A172 (cell line): ENCODE measurements around the gene GNG12. TPM values are rescaled to one million over a fixed set of nuclear protein-coding genes. Genes with fewer than 3 reads are reported as not detected.

Experiments used
- DNase-seq: peaks from one replicate; pipeline ENCODE4 v3.0.0-alpha.2; 2015; ENCODE audit warnings: low spot score
- total RNA-seq: library from RNA; depleted of rRNA; stranded (reverse); fragments of >200 nt; shearing (Covaris generic); gene quantifications from 2 replicates; pipeline ENCODE4 v1.2.3, GENCODE V29; 2014

Gene GNG12
- total RNA-seq, 1 experiment from 2014 or later, result 195 TPM

- no peak for DNase-seq
Observed at GRCh38 chr1:67787746-67788145, 45.5 kb downstream of the GNG12 start.

GRCh38 chr1:67785847-67786753 lies 47.2 kb downstream of the GNG12 start:
- no peak for DNase-seq

GRCh38 chr1:67784545-67785186 lies 48.6 kb downstream of the GNG12 start:
- no peak for DNase-seq

DNA sequence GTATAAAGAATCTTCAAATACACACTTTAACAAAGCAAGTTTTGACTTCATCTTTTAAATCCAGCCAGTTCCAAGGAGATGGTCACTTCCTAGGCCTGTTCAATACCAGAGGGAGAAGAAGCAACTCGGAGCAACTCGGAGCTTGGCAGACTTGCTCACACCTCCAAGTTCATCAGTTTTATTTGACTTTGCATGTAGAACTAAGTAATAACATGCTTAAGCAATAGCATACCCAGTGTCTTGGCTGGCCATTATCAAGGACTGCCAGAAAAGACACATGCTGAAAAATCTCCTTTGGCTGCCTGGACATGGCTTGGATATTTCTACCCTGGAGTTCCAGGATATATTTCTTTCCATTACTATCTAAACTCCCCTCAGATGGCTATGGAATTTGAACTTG lies 52.6 kb downstream of the GNG12 start:
- DNase-seq, result no peak

- DNase-seq, result no peak
Observed at GRCh38 chr1:67777440-67777839, 55.8 kb downstream of the GNG12 start.

DNA sequence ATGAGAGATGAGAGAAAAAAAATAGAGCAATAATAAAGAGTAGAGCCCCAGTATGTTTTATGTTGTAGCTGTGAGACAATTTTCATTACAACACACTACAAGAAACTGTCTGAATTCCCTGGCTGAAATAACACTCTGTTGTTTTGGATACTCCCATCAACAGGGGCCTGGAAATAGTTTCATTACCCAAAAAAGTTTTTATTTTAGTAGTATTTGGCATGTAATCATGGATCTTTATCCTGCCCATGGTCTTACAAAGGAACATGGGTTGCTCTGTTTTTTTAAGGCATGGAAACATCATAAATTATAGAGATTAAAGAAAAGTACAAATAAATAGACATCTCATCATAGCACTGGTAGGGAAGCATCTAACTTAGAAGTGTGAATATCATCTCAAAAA lies 56.3 kb downstream of the GNG12 start:
- DNase-seq, result no peak

DNA sequence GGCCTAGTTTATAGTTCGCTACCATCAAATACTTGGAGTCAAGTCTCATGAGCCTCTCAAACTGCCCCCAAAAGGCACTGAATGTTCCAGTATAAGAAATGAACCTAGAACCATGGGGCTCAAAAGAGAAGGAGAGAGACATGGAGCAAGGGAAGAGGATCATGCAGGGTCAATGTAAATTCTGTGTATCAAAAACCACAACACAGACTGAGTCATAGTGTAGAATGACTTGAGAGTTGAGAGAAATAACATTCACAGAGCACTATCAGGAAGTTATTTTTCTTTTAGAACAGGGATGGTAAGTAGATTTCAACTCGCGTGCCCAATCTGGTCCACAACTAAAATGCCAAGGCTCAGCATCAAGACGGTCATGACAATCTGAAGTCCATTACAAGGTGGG lies 59.8 kb downstream of the GNG12 start:
- no peak for DNase-seq

GRCh38 chr1:67771749-67772148 lies 61.5 kb downstream of the GNG12 start:
- no peak for DNase-seq

DNA sequence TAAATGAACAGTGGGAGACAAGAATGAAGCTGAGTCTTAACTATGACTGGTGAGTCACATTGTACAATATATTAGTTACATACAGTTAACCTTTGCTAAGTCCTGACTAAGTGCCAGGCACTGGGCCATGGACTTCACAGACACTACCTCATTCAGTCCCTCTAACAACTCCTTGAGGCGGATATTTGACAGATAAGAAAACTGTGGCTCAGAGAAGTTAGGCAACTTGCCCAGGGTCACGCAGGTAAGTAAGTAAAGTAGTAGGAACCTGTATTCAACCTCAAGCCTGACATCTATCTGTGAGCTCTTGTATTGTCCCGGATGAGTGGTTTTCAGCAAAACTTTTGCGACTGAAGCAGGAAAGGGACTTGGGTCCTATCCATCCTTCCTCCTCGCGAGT lies 62.1 kb downstream of the GNG12 start:
- peak; percentile 61 for DNase-seq

DNA sequence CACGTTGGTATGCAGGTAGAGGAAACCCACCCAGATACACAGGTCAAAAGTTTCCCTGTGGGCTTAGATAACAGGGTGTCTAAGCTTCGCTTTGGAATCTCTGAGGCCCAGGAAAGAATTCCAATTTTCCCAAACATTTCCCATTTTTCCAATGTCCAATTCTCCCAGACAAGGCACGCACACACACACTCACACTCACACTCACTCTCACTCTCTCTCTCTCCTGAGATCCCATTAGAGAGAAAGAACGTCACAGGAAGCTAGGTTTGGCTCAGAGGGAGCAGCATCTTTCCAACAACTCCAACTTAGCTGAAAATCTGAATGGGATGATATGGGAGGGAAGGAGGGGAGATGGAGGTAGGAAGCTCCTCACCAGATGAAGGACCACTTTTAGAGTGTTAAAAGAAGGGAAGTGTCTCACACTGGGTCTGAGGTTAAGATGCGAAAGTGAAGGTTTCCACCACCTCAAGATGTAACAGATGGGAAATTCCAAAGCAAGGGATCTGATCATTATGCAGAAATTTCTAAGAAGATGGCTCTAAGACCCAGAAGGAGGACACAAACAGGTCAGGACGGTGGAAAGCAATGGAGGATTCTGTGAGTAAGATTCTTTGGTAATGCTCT lies 63.5 kb downstream of the GNG12 start:
- no peak for DNase-seq

GRCh38 chr1:67768480-67768879 lies 64.8 kb downstream of the GNG12 start:
- DNase-seq, result no peak

DNA sequence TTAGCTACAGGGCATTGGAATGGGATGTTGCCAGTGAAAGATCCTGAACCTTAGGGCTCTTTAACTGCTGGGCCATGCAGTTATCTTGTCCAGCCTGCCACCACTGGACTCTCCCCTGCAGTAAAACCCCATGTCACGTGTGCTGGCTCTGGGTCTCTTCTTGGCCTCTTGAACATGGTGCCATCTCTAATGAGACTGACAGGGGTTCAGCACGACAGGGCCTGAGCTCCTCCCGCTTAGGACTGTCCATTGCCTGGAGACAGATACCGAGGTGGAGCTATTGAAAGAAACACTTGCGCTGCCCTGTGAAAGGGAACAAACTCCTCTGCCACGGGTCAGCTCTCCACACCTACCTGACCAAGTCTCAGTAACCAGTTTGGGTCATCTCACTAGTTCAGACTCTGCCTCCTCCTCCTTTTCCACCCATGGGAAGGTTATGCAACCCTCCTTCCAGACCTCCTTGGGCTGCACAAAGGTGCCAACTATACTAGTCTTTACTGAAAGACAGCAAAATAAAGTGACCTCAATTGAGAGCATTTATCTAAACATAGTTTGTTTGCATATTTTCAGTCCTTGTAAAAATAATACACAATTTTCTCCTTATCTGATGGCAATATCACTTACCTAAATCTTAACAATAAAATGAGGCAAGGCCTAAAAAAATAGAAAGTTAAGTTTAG lies 66.0 kb downstream of the GNG12 start:
- DNase-seq, result no peak

GRCh38 chr1:67766141-67766978 lies 66.9 kb downstream of the GNG12 start:
- peak; percentile 65 for DNase-seq

DNA sequence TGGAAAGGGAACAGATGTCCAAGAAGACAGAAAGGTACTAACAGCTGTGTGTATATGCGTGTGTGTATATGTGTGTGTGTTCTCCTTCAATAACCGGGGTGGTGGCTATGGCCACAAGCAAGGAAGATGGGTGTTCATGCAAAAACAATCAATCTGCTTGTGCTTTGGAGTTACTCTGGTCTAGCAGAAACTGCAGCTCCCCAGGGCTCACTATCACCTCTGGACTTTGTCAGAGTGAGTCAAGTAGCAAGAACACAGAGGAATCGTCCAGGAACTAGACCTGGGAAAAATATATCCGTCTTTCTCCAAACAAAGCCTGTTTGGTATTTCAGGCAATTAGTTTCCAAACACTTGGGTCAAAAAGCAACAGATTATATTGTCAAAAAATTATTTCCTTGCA lies 68.6 kb downstream of the GNG12 start:
- no peak for DNase-seq

- DNase-seq, result no peak
Observed at GRCh38 chr1:67761730-67762129, 71.5 kb downstream of the GNG12 start.

DNA sequence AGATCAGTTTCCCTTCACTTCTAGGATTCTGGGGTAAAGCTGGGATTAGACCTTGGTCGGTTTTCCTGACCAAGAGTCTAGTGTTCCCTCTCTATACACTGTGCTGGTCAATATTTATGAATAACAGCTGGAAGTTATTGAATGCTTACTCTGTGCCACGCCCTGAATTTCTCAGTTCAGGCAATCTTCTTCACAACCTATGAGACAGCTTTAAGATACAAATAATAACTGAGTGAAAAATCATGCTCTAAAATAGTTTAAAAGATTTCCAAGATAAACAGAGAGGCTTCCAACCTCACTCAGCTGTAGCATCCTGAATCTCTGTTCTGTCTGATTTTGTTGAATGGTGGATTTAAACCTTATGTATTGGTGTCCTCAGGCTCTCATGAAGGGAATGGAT lies 72.2 kb downstream of the GNG12 start:
- no peak for DNase-seq

GRCh38 chr1:67760030-67760821 lies 73.0 kb downstream of the GNG12 start:
- DNase-seq, result peak; percentile 45

DNA sequence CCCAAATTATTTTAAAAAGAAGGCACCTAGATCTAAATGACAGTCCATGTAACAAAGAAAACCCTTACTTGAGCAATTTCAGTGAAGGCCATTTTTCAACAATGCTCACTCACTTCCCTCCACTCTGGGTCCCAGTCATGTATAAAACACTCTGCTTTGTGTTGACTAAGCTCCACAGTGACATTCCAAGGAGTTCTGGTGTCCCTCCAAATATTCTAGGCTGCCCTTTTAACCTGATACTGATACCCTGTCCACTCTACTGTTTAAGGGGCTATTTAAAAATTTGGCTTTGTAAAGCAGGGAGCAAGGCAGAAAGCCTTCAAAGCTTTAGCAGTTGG lies 73.6 kb downstream of the GNG12 start:
- DNase-seq, result no peak

DNA sequence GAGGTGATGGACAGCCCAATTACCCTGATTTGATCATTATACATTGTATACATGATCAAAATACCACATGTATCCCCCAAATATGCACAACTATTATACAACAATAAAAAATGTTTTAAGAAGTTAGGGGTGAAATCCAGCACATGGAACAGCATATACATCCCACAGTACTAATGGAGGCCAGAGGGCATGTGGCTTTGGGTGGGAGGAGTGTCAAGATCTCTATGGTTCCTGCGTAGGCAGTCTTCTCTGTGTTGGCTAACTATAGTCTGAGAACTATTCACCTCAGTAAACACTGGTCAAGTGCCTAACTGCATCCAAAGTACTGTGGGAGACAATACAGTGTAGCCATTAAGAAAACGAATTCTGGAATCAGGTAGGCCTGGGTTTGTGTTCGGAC lies 74.2 kb downstream of the GNG12 start:
- no peak for DNase-seq

DNA sequence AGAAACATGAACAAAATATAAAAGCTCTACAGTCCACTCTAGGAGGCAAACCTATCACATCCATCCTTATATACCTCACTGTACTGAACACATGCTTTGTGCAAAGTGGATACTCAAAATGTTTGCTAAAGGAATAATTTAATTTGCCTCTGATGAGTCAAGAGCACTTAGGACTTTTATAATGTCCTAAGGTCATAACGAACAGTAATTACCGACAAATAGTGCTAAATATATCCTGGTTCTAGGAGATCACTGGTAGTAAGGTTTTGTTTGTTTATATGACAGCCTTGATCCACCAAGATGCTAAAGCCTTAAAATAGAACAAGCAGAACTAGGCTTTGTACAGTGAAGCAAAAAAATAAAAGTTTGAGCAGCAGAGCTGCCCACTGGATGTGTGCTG lies 77.6 kb downstream of the GNG12 start:
- no peak for DNase-seq

GRCh38 chr1:67755160-67755559 lies 78.1 kb downstream of the GNG12 start:
- no peak for DNase-seq
